ENCODE data around the gene PPP1R11. TPM values are rescaled to one million over a fixed set of nuclear protein-coding genes. Genes with fewer than 3 reads are reported as not detected.

The PPP1R11 gene
- total RNA-seq, 1 donor from 2014 or later, result 73.4 TPM

GRCh38 chr6:30062471-30063178 lies 4.4 kb upstream of the PPP1R11 start:
- no peak for TF ChIP-seq CTCF (IDR thresholded peaks at IDR 0.05; ENCODE audit: insufficient read depth, low read length, poor library complexity, severe bottlenecking)
- Histone ChIP-seq H3K4me3 (ENCODE audit: low read depth, low read length) (no peak overlapping the region), H3K27me3 (ENCODE audit: control insufficient read depth, insufficient read depth, low read length) (no peaks in the 10 kb centered on the region), H3K36me3 (ENCODE audit: control insufficient read depth, insufficient read depth, low read length) (no peaks in the 10 kb centered on the region)
- DNase-seq (ENCODE audit: low read depth), result no peak

- no peak for DNase-seq (ENCODE audit: low read depth)
- no peaks in the 10 kb centered on the region for H3K27me3 ChIP-seq (ENCODE audit: control insufficient read depth, insufficient read depth, low read length)
- no peaks in the 10 kb centered on the region for H3K36me3 ChIP-seq (ENCODE audit: control insufficient read depth, insufficient read depth, low read length)
- no peak overlapping the region for H3K4me3 ChIP-seq (ENCODE audit: low read depth, low read length)
- no peak for TF ChIP-seq CTCF (IDR thresholded peaks at IDR 0.05; ENCODE audit: insufficient read depth, low read length, poor library complexity, severe bottlenecking)
These were observed 3.7 kb upstream of the PPP1R11 start for GRCh38 chr6:30063315-30063714.

- no peak for TF ChIP-seq CTCF (IDR thresholded peaks at IDR 0.05; ENCODE audit: insufficient read depth, low read length, poor library complexity, severe bottlenecking)
- peaks cover 8% of the 10 kb centered on the region for H3K27me3 ChIP-seq (ENCODE audit: control insufficient read depth, insufficient read depth, low read length)
These were observed 916 bp upstream of the PPP1R11 start for GRCh38 chr6:30066082-30066481.

GRCh38 chr6:30067460-30068139 lies 602 bp downstream of the PPP1R11 start:
- Histone ChIP-seq H3K36me3 (ENCODE audit: control insufficient read depth, insufficient read depth, low read length) (no peaks in the 10 kb centered on the region), H3K27me3 (ENCODE audit: control insufficient read depth, insufficient read depth, low read length) (peaks cover 23% of the 10 kb centered on the region), H3K4me3 (ENCODE audit: low read depth, low read length) (peak overlapping the region; percentile 83)
- TF ChIP-seq CTCF (IDR thresholded peaks at IDR 0.05; ENCODE audit: insufficient read depth, low read length, poor library complexity, severe bottlenecking), result no peak
- no peak for DNase-seq (ENCODE audit: low read depth)

More at GRCh38 chr6:30066082-30066481, 916 bp upstream of the PPP1R11 start:
- Histone ChIP-seq H3K36me3 (ENCODE audit: control insufficient read depth, insufficient read depth, low read length) (no peaks in the 10 kb centered on the region), H3K4me3 (ENCODE audit: low read depth, low read length) (peak overlapping the region; percentile 83)
- DNase-seq (ENCODE audit: low read depth), result no peak

- Histone ChIP-seq H3K27me3 (ENCODE audit: control insufficient read depth, insufficient read depth, low read length) (peaks cover 58% of the 10 kb centered on the region), H3K36me3 (ENCODE audit: control insufficient read depth, insufficient read depth, low read length) (no peaks in the 10 kb centered on the region), H3K4me3 (ENCODE audit: low read depth, low read length) (no peak overlapping the region)
- TF ChIP-seq CTCF (IDR thresholded peaks at IDR 0.05; ENCODE audit: insufficient read depth, low read length, poor library complexity, severe bottlenecking), result no peak
- no peak for DNase-seq (ENCODE audit: low read depth)
These were observed 4.3 kb downstream of the PPP1R11 start for GRCh38 chr6:30071081-30071818.
